KMS-11 (cell line): ENCODE data around the gene FN3KRP.

Experiments
- H2AFZ ChIP-seq: fragments of 200-600 bp; sonication (generic); 2 replicates; pipeline ENCODE4 v1.6.1; 2016; ENCODE audit warnings: antibody characterized with exemption, mixed run types, low read depth
- H3K27ac ChIP-seq: fragments of 200-600 bp; sonication (generic); 2 replicates; pipeline ENCODE4 v1.6.1; 2016; ENCODE audit warnings: mild to moderate bottlenecking, mixed run types
- H3K27me3 ChIP-seq: fragments of 200-600 bp; sonication (generic); 2 replicates; pipeline ENCODE4 v1.6.1; 2017; ENCODE audit warnings: mild to moderate bottlenecking, low read depth, mixed run types, moderate library complexity; ENCODE audit not compliant: insufficient read depth
- H3K36me3 ChIP-seq: fragments of 200-600 bp; sonication (generic); 2 replicates; pipeline ENCODE4 v1.6.1; 2017; ENCODE audit warnings: mild to moderate bottlenecking, mixed run types; ENCODE audit not compliant: insufficient read depth
- H3K4me1 ChIP-seq: fragments of 200-600 bp; sonication (generic); 2 replicates; pipeline ENCODE4 v1.6.1; 2016; ENCODE audit warnings: mild to moderate bottlenecking, low read depth, mixed run types; ENCODE audit not compliant: poor library complexity, severe bottlenecking
- H3K4me2 ChIP-seq: fragments of 200-600 bp; sonication (generic); 2 replicates; pipeline ENCODE4 v1.7.0; 2016; ENCODE audit warnings: mild to moderate bottlenecking, mixed run types
- H3K4me3 ChIP-seq: fragments of 200-600 bp; sonication (generic); IDR thresholded peaks from 2 replicates; pipeline ENCODE4 v1.6.1; 2017; ENCODE audit warnings: low read depth, low read length, mixed read lengths; ENCODE audit not compliant: insufficient read depth
- H3K79me2 ChIP-seq: fragments of 200-600 bp; sonication (generic); 2 replicates; pipeline ENCODE4 v1.6.1; 2016; ENCODE audit warnings: low read depth, mixed run types; ENCODE audit not compliant: insufficient read depth
- H3K9ac ChIP-seq: fragments of 200-600 bp; sonication (generic); 2 replicates; pipeline ENCODE4 v1.6.1; 2016; ENCODE audit warnings: mild to moderate bottlenecking, mixed run types
- H4K20me1 ChIP-seq: fragments of 200-600 bp; sonication (generic); 2 replicates; pipeline ENCODE4 v1.6.1; 2016; ENCODE audit warnings: mild to moderate bottlenecking, mixed run types; ENCODE audit not compliant: insufficient read depth
- CTCF ChIP-seq: fragments of 200-600 bp; sonication (generic); conservative IDR thresholded peaks from 2 replicates; pipeline ENCODE4 v1.6.1; 2017; ENCODE audit warnings: low read depth, mild to moderate bottlenecking, antibody characterized with exemption, low read length, moderate library complexity, mixed read lengths

The FN3KRP gene

GRCh38 chr17:82720204-82720603 lies 3.7 kb downstream of the FN3KRP start:
- no peak for TF ChIP-seq CTCF
- Histone ChIP-seq H3K9ac (no peak overlapping the region), H3K36me3 (no peaks in the 10 kb centered on the region), H3K79me2 (peaks cover 15% of the 10 kb centered on the region; the same call in 1 of the 2 replicates), H2AFZ (no peak overlapping the region), H4K20me1 (no peaks in the 10 kb centered on the region; the same call in 1 of the 2 replicates), H3K27ac (no peak overlapping the region), H3K4me3 (no peak overlapping the region), H3K27me3 (no peaks in the 10 kb centered on the region), H3K4me1 (peaks cover 20% of the 10 kb centered on the region), H3K4me2 (no peak overlapping the region)

- no peaks in the 10 kb centered on the region for H3K36me3 ChIP-seq
- peaks cover 15% of the 10 kb centered on the region for H3K4me1 ChIP-seq
- peaks cover 6% of the 10 kb centered on the region; the same call in 1 of the 2 replicates for H3K79me2 ChIP-seq
- H3K9ac ChIP-seq = no peak overlapping the region
- no peaks in the 10 kb centered on the region; the same call in 1 of the 2 replicates for H4K20me1 ChIP-seq
- no peak overlapping the region for H3K27ac ChIP-seq
- H3K27me3 ChIP-seq = no peaks in the 10 kb centered on the region
- TF ChIP-seq CTCF = no peak
- no peak overlapping the region for H3K4me3 ChIP-seq
- H3K4me2 ChIP-seq = no peak overlapping the region
- H2AFZ ChIP-seq = no peak overlapping the region
Observed at GRCh38 chr17:82722341-82723013, 6.0 kb downstream of the FN3KRP start.

GRCh38 chr17:82723169-82723807 lies 6.8 kb downstream of the FN3KRP start:
- no peak overlapping the region for H2AFZ ChIP-seq
- TF ChIP-seq CTCF = no peak
- H3K27me3 ChIP-seq = no peaks in the 10 kb centered on the region
- no peaks in the 10 kb centered on the region for H3K36me3 ChIP-seq
- H3K4me3 ChIP-seq = no peak overlapping the region
- no peak overlapping the region for H3K9ac ChIP-seq
- H3K79me2 ChIP-seq = no peaks in the 10 kb centered on the region; the same call in 1 of the 2 replicates
- peaks cover 9% of the 10 kb centered on the region for H3K4me1 ChIP-seq
- H4K20me1 ChIP-seq = no peaks in the 10 kb centered on the region
- no peak overlapping the region for H3K4me2 ChIP-seq
- no peak overlapping the region for H3K27ac ChIP-seq

- no peak for TF ChIP-seq CTCF
- Histone ChIP-seq H3K27ac (no peak overlapping the region), H2AFZ (no peak overlapping the region)
Observed at GRCh38 chr17:82726427-82726826, 9.9 kb downstream of the FN3KRP start.

More at GRCh38 chr17:82726427-82726826, 9.9 kb downstream of the FN3KRP start:
- Histone ChIP-seq H3K4me1 (no peaks in the 10 kb centered on the region), H3K4me2 (no peak overlapping the region), H3K79me2 (no peaks in the 10 kb centered on the region), H3K4me3 (no peak overlapping the region), H3K9ac (no peak overlapping the region), H4K20me1 (no peaks in the 10 kb centered on the region), H3K27me3 (no peaks in the 10 kb centered on the region), H3K36me3 (no peaks in the 10 kb centered on the region)
